Motor neuron (in vitro differentiated cells): ENCODE measurements around the gene U2SURP. TPM values are rescaled to one million over a fixed set of nuclear protein-coding genes. Genes with fewer than 3 reads are reported as not detected.

ENCODE experiments used
- ATAC-seq, 8 experiments: fragments of 200-7000 bp; cut with Tn5 transposase; replicated peaks in 6 of 8; 2 replicates each; pipeline ENCODE4 v1.8.0; 2021; ENCODE audit warnings: mild to moderate bottlenecking in 8 of 8, moderate library complexity in 8 of 8
- H3K27ac ChIP-seq, 2 donors: fragments of 250-450 bp; sonication (Bioruptor Pico); 2 replicates each; pipeline ENCODE4 v1.9.0; 2021; ENCODE audit warnings: antibody characterized with exemption in 2 of 2, mild to moderate bottlenecking in 2 of 2, moderate library complexity in 1 of 2
- H3K4me1 ChIP-seq, 2 donors: fragments of 250-450 bp; sonication (Bioruptor Pico); replicated peaks in 1 of 2; 2 replicates each; pipeline ENCODE4 v1.6.1; 2021; ENCODE audit warnings: antibody characterized with exemption in 2 of 2, mild to moderate bottlenecking in 2 of 2, moderate library complexity in 1 of 2
- H3K4me3 ChIP-seq, 5 donors: fragments of 250-450 bp; sonication (Bioruptor Pico); 2 replicates each; pipeline ENCODE4 v1.9.0; 2021; ENCODE audit warnings: antibody characterized with exemption in 5 of 5, mild to moderate bottlenecking in 5 of 5, moderate library complexity in 4 of 5
- whole genome bisulfite sequencing, 10 experiments: fragments of 450-650 bp; shearing (Covaris generic); methylation state at CpG; one replicate each; pipeline ENCODE4 v1.0.0; 2022; 5-methylcytosine and 5-hydroxymethylcytosine counted together
- in situ Hi-C, 9 experiments: fragments of 400-800 bp; cut with MboI; loops; one replicate each; pipeline ENCODE4 v1.15.0; 2021; ENCODE audit warnings: low sequenced_read_pairs in 9 of 9, low pct_unique_long_range_greater_than_20kb in 2 of 9; ENCODE audit not compliant: unreplicated experiment in 9 of 9
- total RNA-seq, 8 experiments: library from RNA; unstranded; fragments of 300-600 nt; gene quantifications; 2 replicates each; pipeline versions ENCODE4 v1.2.3 to v1.2.4, GENCODE V29; 2022

Gene U2SURP
- total RNA-seq, 8 experiments from 2014 or later, result 57.0 to 176 (median 81.6) TPM

GRCh38 chr3:143100451-143100850, 99.1 kb downstream of the U2SURP start:
- Histone ChIP-seq H3K4me1 (no peaks in the 10 kb centered on the region), H3K27ac (no peak overlapping the region), H3K4me3 (no peak overlapping the region)
- WGBS, 10 experiments, result 47 to 96% (median 82%) methylated on average over 2 to 6 of the region's 6 CpGs; no CpG with 5 or more reads in 2 of the 10 experiments
- peak in 1 of 8 experiments; percentile 30 for ATAC-seq
- in situ Hi-C loops, result no loop called here

- WGBS, 10 experiments, result 58 to 100% (median 90%) methylated on average over 1 to 7 of the region's 7 CpGs
- no peak overlapping the region for H3K4me3 ChIP-seq
- no peak for ATAC-seq
- H3K4me1 ChIP-seq, result no peaks in the 10 kb centered on the region
- H3K27ac ChIP-seq, result no peak overlapping the region
- in situ Hi-C loops, result no loop called here
These were observed 100.5 kb downstream of the U2SURP start for GRCh38 chr3:143101792-143102381.

GRCh38 chr3:143103652-143104051, 102.3 kb downstream of the U2SURP start:
- Histone ChIP-seq H3K4me1 (no peaks in the 10 kb centered on the region), H3K4me3 (no peak overlapping the region), H3K27ac (no peak overlapping the region)
- in situ Hi-C loops, result no loop called here
- ATAC-seq, result no peak
- 67 to 100% (median 72%) methylated on average over 1 to 2 of the region's 2 CpGs; no CpG with 5 or more reads in 4 of the 10 experiments for WGBS, 10 experiments

DNA sequence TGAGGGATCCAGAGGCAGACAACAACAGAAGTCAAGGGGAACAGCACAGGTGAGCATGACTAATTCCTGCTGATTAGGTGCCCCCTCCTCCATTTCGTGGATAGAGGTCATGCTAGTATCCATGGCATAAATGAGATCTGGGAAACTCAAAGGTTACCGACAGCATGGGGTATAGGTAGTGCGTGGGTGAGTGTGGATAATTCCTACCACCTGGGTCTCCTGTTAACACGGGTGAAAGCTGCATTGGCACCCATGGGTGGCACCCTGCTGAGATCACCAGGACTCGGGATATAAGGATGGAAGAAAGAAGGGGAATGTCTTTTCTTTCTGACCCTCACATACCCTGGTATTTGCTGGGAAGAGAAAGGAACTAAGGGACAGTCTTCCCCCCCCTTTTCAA, 103.8 kb downstream of the U2SURP start:
- Histone ChIP-seq H3K27ac (no peak overlapping the region), H3K4me1 (no peaks in the 10 kb centered on the region), H3K4me3 (no peak overlapping the region)
- in situ Hi-C loops, result no loop called here
- 63 to 100% (median 81%) methylated on average over 1 to 4 of the region's 5 CpGs; no CpG with 5 or more reads in 4 of the 10 experiments for WGBS, 10 experiments
- ATAC-seq, result no peak

GRCh38 chr3:143109861-143110260, 108.5 kb downstream of the U2SURP start:
- Histone ChIP-seq H3K4me1 (no peaks in the 10 kb centered on the region), H3K4me3 (no peak overlapping the region), H3K27ac (no peak overlapping the region)
- no peak for ATAC-seq
- in situ Hi-C loops, result no loop called here
- WGBS, 10 experiments, result 62 to 100% (median 97%) methylated on average over 1 to 5 of the region's 5 CpGs; no CpG with 5 or more reads in 1 of the 10 experiments

Other genes with a start within 250 kb of the U2SURP start
- gene PCOLCE2, start 112.5 kb upstream of the U2SURP start, total RNA-seq, result 100 to 1,000 TPM in 1 of 8 experiments, 10 to 100 TPM in 3, 1 to 10 TPM in 4; 1.0 to 120 (median 9.6) TPM
- gene PAQR9, start 37.9 kb upstream of the U2SURP start, total RNA-seq, result 1 to 10 TPM in 6 of 8 experiments, under 1 TPM in 2; 0.36 to 4.0 (median 2.0) TPM
- 10 to 100 TPM in 3 of 8 experiments, 1 to 10 TPM in 5; 4.2 to 96.3 (median 6.8) TPM for gene CHST2, start 118.2 kb downstream of the U2SURP start, total RNA-seq